Uterus (tissue), 4 donors: ENCODE results near the gene HDAC7. TPM values are rescaled to one million over a fixed set of nuclear protein-coding genes. Genes with fewer than 3 reads are reported as not detected.

Experiments
- DNase-seq, 2 donors: peaks; one replicate each; pipeline ENCODE4 v3.0.0-alpha.2; 2019 to 2020
- H3K27ac ChIP-seq, 2 donors: fragments of 200-600 bp; sonication (generic); 1 replicate in 1 of 2; 2 replicates in 1 of 2; pipeline ENCODE4 v1.5.1; 2016 to 2018
- H3K27me3 ChIP-seq, 2 donors: fragments of 200-600 bp; sonication (generic); one replicate each; pipeline ENCODE4 v1.5.1; 2018 to 2019; ENCODE audit warnings: control low read depth in 1 of 2
- H3K36me3 ChIP-seq, 2 donors: fragments of 200-600 bp; sonication (generic); one replicate each; pipeline ENCODE4 v1.5.1; 2019; ENCODE audit warnings: control low read depth in 1 of 2
- H3K4me1 ChIP-seq, 2 donors: fragments of 200-600 bp; sonication (generic); one replicate each; pipeline ENCODE4 v1.5.1; 2018 to 2019; ENCODE audit warnings: control low read depth in 1 of 2
- H3K4me3 ChIP-seq, 2 donors: fragments of 200-600 bp; sonication (generic); 1 replicate in 1 of 2; 2 replicates in 1 of 2; pipeline ENCODE4 v1.5.1; 2018 to 2019; ENCODE audit warnings: mild to moderate bottlenecking in 1 of 2
- H3K9me3 ChIP-seq, 2 donors: fragments of 200-600 bp; sonication (generic); one replicate each; pipeline ENCODE4 v1.5.1; 2019; ENCODE audit warnings: control low read depth in 1 of 2
- CTCF ChIP-seq, 4 experiments: fragments of 200-600 bp in 2 of 4; fragments of 450-650 bp in 2 of 4; sonication (generic) in 2 of 4; IDR thresholded peaks; one replicate each; pipeline ENCODE4 v1.5.1; 2016 to 2019; ENCODE audit warnings: antibody characterized with exemption in 4 of 4, mild to moderate bottlenecking in 2 of 4, moderate library complexity in 1 of 4
- POLR2A ChIP-seq, 2 donors: fragments of 450-650 bp; IDR thresholded peaks; one replicate each; pipeline ENCODE4 v1.6.1; 2016; ENCODE audit warnings: antibody characterized with exemption in 2 of 2, mild to moderate bottlenecking in 1 of 2, moderate library complexity in 1 of 2
- intact Hi-C: fragments of 100-400 bp; cut with DNase I; formaldehyde crosslinking; loops from one replicate; pipeline ENCODE4 v1.15.1; 2023; ENCODE audit warnings: low total_unique reads
- total RNA-seq, 4 donors: library from RNA; depleted of rRNA in 3 of 4; stranded (reverse); fragments of >200 nt in 3 of 4; gene quantifications; one replicate each; pipeline versions ENCODE4 v1.1.0 to v1.2.4, GENCODE V29; 2014 to 2023
- donor health status: DM: yes; HTN: yes; CAD: no.

HDAC7 gene
- total RNA-seq, 4 donors from 2014 or later: 33.0 to 191 (median 42.5) TPM

- no peak for DNase-seq
- H3K4me3 ChIP-seq: no peak overlapping the region
- H3K9me3 ChIP-seq: no peaks in the 10 kb centered on the region
- no peak for TF ChIP-seq POLR2A (IDR thresholded peaks at IDR 0.05)
- no peak for TF ChIP-seq CTCF (IDR thresholded peaks at IDR 0.05)
- H3K4me1 ChIP-seq: peaks cover 0 to 5% of the 10 kb centered on the region in 2 donors
- no peaks in the 10 kb centered on the region for H3K27me3 ChIP-seq
- H3K36me3 ChIP-seq: no peaks in the 10 kb centered on the region
- intact Hi-C loops: no loop called here
- no peak overlapping the region for H3K27ac ChIP-seq
These were observed 47.5 kb downstream of the HDAC7 start for GRCh38 chr12:47772094-47772660.

DNA sequence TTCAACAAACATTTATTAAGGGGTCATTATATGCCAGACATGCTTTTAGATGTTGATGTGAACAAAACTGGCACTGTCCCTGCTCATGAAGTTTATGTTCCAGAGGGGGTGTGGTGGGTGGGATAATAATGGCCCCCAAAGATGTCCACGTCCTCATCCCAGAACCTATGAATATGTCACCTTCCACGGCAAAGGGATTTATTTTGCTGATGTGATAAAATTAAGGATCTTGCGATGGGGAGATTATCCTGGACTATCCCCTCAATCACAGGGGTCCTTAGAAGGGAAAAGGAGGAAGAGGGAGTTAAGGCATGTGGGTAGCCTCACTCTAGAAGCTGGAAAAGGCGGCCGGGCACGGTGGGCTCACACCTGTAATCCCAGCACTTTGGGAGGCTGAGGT, 48.4 kb downstream of the HDAC7 start:
- intact Hi-C loops: no loop called here
- no peak overlapping the region for H3K27ac ChIP-seq
- no peaks in the 10 kb centered on the region for H3K36me3 ChIP-seq
- H3K4me1 ChIP-seq: peaks cover 0 to 5% of the 10 kb centered on the region in 2 donors
- no peaks in the 10 kb centered on the region for H3K27me3 ChIP-seq
- H3K9me3 ChIP-seq: no peaks in the 10 kb centered on the region
- DNase-seq: no peak
- TF ChIP-seq POLR2A (IDR thresholded peaks at IDR 0.05): no peak
- TF ChIP-seq CTCF (IDR thresholded peaks at IDR 0.05): no peak
- H3K4me3 ChIP-seq: no peak overlapping the region

DNA sequence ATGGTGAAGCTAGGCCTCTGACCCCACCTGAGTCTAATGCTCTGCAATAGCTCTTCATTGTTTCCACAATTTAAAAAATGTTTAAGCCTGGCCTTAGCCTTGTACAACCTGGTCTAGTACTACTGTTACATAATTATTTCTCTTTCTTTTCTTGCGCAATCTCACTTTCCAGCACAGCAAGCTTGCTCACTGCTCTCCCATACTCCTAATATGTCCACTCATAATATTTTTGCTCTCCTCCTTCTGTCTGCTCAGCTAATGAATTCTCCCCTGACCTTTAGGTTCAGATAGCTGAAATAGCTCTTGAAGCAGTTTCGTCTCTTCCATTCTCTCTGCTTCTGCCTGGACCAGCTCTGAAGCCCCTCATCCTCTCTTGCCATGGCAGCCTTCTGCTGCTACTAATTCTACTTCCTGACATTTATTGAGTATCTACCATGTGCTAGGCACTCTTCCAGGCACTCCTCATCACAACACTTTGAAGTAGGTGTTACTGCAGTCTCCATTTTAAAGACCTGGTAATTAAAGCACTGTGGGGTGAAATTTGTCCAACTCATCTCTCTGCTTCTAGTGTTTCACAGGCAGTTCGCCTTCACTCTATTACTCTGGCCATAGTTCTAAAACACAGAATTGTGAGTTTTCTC, 49.5 kb downstream of the HDAC7 start:
- intact Hi-C loops: no loop called here
- peaks cover 0 to 5% of the 10 kb centered on the region in 2 donors for H3K4me1 ChIP-seq
- no peak for TF ChIP-seq POLR2A (IDR thresholded peaks at IDR 0.05)
- no peak for TF ChIP-seq CTCF (IDR thresholded peaks at IDR 0.05)
- DNase-seq: no peak
- H3K27ac ChIP-seq: no peak overlapping the region
- no peaks in the 10 kb centered on the region for H3K9me3 ChIP-seq
- no peaks in the 10 kb centered on the region for H3K36me3 ChIP-seq
- H3K4me3 ChIP-seq: no peak overlapping the region
- H3K27me3 ChIP-seq: no peaks in the 10 kb centered on the region

- intact Hi-C loops: no loop called here
- Histone ChIP-seq H3K4me1 (peaks cover 0 to under 1% of the 10 kb centered on the region in 2 donors), H3K36me3 (no peaks in the 10 kb centered on the region), H3K27me3 (no peaks in the 10 kb centered on the region), H3K9me3 (no peaks in the 10 kb centered on the region), H3K27ac (no peak overlapping the region), H3K4me3 (no peak overlapping the region)
- no peak for TF ChIP-seq CTCF (IDR thresholded peaks at IDR 0.05)
- TF ChIP-seq POLR2A (IDR thresholded peaks at IDR 0.05): no peak
- DNase-seq: no peak
These were observed 50.2 kb downstream of the HDAC7 start for GRCh38 chr12:47769234-47770085.

- no peak for DNase-seq
- Histone ChIP-seq H3K36me3 (no peaks in the 10 kb centered on the region), H3K27ac (no peak overlapping the region), H3K4me3 (no peak overlapping the region), H3K27me3 (no peaks in the 10 kb centered on the region), H3K4me1 (no peaks in the 10 kb centered on the region), H3K9me3 (no peaks in the 10 kb centered on the region)
- no peak for TF ChIP-seq CTCF (IDR thresholded peaks at IDR 0.05)
- TF ChIP-seq POLR2A (IDR thresholded peaks at IDR 0.05): no peak
- intact Hi-C loops: no loop called here
These were observed 51.3 kb downstream of the HDAC7 start for GRCh38 chr12:47768323-47768811.
